GM19395 (cell line): ENCODE data around the gene ASCL2.

Source experiments
- ATAC-seq: cut with Tn5 transposase; IDR thresholded peaks from one replicate; pipeline ENCODE4 v1.9.1; 2021; ENCODE audit warnings: mild to moderate bottlenecking, moderate library complexity; ENCODE audit not compliant: unreplicated experiment

The ASCL2 gene

DNA sequence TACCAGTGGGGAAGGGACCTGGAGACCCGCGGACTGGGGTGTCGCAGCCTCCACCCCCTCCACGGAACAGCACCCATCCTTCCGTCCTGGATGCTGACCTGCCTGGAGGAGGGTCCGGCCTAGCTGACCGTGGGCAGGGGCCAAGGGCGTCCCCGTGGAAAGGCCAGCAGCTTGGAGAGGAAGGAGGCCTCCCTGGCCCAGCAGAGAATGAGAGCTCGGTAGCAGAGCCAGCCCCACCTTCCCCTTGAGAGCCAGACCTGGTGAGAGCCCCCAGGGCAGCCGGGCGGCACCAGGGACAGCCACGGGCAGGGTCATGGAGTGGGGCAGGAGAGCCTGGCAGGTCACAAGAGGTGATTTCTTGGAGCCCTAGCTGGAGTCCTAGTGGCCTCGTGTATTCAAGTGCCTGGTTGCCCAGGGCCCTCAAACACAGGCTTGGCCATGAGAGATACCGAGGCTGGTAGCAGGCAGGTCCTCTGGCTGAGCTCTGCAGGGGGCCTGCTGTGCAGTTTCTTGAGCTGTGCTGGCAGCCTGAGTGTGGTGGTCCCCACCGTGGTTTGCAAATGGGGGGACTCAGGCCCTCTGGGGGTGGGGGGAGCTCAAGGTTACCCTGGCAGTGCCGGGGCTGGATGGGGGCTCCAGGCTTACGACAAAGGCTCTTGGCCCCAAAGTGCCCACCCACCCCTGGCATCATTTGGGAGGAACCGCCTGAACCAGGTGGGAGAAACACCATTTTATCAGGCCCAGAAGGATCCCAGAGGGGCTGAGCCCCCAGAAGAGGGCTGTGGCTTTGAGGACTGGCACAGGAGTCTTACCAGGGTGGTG lies 39.1 kb upstream of the ASCL2 start:
- no peak for ATAC-seq

DNA sequence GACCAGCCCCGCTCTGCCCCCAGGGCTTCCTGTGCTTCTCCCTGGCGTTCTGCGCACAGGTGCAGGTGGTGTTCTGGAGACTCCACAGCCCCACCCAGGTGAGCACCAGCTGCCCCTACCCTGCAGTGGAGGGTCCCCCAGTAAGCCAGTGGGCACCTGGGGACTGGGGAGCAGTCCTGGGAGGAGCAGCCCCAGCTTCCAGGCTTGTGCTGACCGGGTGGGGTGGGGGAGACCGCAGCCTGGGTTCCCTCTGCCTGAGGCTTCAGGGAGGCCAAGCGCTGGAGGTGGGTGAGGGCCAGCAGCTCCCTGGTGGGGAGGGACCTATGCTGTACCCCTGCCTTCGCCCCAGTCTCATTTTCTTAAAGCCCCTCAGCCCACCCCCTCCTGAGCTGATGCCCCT lies 38.3 kb upstream of the ASCL2 start:
- ATAC-seq: no peak

DNA sequence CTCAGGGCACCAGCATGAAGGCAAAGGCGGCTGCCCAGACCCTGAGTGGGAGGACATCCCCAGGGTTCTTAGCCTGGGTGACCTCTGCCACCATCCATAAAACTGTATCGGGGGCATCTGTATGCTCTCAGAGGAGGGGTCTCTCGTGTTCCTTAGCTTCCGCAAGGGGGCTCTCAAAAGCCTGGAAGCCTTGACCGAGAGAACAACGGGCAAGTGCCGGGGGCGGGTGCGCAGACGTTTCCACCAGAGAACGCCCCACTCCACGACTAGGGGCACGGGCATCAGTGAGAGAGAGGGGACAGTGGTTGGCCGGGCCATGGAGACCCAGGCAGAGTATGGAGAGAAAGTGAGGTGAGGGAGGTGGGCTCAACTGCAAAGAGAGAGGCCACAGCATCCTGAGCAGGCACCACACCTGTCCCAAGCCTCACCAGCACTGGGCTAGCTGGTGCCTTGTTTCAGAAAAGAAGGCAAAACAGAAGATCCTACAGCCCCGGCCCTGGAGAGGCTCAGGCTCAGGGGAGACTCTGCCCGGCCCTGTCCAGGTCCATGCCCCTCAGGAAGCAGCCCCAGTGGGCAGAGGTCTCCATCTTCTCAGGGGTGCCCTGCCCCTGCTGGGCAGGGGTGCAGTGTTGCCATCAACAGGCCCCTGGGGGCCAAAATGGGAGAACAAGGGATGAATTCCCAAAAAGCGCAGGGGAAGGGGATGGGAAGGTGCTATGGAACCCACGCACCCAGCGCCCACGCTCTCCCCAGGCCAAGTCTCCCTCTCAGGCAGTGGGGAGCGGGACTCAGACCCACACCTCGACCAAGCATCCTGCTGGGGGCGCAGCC lies 37.3 kb upstream of the ASCL2 start:
- no peak for ATAC-seq

DNA sequence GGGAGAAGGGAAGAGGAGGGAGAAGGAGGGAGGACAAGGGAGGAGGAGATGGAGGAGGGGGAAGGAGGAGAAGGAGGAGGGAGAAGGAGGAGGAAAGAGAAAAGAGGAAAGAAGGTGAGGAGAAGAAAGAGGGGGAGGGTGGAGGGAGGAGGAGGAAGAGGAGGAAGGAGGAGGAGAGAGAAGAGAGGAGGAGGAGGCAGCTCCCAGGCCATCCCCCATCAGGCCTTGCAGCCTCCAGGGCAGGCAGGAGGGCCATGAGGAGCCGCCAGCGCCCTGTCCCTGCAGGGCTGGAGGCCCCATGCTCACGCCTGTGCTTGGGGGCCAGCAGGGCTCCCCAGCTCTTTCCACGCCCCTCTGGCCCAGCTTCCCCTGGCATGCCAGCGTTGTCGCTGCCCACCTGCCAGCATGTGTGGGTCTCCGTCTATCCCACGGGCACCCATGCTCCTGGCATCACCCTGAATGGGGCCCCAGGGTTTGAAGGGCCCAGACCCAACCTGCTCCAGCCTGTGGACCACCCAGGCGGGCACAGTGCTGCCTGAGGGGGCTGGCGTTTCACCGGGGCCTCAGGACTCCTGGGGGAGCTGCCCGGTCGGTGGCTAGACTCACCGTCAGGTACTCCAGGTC lies 36.6 kb upstream of the ASCL2 start:
- ATAC-seq: no peak

DNA sequence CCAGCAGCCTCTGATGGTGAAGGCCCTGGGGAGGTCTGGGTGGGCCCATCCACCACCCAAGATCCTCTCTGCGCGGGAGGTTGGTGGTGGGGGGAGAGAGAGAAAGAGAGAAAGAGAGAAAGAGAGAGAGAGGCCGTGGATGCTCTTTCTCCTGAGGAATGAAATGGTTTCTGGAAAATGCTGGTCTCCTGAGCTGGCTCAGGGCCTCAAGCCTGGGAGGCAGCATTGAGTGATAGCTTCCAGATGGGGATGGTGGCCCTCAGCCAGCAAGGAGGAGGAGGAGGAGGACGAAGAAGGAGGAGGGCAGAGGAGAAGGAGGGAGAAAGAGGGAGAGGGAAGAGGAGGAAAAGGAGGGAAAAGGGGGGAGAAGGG lies 36.0 kb upstream of the ASCL2 start:
- ATAC-seq: no peak

DNA sequence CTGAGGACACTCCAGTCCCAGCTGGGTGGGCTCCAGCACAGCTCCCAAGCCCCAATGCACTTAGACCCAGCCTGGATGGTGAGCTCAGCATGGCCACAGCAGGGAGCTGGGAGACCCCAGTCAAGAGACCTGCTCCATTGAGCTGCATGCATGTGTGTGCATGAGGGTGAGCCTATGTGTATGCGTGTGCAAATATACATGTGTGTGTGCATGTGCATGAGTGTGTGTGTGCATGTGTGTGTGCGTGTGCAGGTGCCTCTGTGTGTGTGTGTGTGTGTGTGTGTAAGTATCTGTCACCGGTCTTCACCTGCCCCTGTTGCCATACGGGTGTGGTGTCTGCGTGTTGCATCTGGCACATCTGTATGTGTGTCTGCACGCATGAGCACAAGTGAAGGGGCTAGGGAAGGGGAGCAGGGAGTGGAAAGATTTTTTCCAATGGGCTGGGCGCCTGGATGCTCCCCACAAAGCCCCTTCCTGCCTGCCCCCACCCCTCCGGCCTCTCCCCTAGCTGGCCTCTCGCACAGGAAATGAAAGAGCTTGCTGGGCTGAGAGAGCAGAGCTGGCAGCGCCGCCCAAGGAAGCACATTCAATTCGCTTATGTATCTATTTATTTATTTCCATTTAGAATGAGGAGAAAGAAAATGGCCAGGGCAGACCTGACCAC lies 35.5 kb upstream of the ASCL2 start:
- no peak for ATAC-seq

DNA sequence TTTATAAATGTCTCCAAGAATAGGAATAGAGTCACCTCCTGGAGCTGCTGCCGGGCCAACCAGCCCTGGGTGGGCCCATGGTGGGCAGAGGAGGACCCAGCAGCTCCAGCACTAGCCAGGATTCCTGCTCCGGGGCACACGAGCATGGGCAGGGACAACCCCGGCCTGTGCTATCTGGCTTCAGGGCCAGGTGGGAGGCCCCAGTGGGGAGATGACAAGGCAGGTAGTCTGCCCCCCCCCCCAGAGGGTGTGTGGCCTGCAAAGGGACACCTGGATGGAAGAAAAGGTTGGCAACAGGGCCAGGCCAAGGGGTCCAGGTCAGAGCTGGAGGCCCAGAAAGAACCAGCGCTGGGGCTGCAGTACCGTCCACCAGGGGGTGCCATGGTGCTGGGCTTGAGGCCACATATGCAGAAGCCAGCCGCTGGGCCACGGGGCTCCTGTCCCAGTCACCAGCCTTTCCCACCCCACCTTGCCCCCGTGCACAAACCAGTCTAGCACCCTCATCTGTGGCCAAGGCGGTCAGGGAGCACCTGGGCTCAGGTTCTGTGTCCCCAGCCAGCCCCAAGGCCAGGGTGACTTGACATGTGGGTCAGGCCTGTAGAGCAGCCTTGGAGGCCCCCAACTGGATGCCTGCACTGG lies 34.9 kb upstream of the ASCL2 start:
- no peak for ATAC-seq

DNA sequence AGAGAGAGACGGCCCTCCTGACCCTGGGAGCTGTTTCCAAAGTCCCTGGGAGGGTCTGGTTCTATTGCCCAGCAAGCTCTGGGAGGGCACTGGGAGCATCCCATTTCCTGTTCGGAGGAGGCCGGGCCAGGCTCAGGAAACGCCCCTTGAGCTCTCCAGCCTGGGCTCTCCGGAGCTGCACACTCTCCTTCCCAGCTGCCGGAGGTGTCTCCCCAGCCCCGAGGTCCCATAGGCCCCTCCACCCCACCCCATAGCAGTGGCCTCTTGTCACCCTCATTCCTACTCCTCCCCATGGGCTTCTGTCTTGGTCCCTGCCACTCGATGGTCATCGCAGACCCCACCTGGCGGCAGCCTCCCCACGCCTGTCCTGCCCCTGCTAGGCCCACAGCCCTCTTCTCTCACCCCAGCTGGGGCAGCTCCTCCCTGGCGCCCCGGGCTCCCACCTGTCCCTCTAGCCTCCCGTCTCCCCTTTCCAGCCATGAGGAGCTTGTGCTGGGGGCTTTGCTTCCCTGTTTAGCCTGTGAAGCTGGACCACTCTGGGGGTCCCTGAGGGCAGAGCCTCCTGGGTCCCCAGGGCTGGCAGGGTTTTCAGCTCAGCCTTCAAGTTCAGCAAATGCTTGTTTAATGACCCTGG lies 34.2 kb upstream of the ASCL2 start:
- ATAC-seq: no peak

DNA sequence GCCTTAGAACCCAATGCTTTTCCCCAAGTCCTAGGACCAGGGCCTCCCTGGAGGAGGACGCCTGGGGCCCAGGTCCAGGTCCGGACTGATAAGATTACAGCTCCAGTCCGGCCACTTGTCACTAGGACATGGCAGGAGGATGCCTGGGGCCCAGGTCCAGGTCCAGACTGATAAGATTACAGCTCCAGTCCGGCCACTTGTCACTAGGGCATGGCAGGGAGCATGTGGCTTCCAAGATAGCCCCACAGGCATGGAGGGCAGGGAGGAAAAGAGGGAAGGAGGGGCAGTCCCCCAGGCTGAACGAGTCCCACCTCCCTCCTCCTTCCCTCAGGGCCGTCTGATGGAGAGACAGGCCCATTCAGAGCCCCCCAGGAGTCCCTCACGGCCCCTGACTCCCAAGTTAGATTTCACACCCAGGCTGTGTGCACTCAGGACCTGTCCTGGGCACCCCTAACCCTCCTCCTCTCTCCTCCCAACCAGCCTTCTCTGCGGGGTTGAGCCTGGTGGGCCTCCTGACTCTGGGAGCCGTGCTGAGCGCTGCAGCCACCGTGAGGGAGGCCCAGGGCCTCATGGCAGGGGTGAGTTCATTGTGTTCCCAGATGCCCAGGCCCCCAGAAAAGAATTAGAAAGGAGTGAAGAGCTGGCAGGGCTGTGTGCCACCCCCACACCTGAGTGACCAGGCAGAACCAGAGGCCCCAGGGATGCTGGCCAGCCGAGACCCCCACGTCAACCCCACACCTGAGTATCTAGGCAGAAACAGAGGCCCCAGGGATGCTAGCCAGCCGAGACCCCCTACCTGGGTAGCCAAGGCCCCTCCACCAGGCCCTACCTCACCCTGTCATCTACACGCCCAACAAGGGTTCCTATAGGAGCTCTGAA lies 33.5 kb upstream of the ASCL2 start:
- no peak for ATAC-seq

DNA sequence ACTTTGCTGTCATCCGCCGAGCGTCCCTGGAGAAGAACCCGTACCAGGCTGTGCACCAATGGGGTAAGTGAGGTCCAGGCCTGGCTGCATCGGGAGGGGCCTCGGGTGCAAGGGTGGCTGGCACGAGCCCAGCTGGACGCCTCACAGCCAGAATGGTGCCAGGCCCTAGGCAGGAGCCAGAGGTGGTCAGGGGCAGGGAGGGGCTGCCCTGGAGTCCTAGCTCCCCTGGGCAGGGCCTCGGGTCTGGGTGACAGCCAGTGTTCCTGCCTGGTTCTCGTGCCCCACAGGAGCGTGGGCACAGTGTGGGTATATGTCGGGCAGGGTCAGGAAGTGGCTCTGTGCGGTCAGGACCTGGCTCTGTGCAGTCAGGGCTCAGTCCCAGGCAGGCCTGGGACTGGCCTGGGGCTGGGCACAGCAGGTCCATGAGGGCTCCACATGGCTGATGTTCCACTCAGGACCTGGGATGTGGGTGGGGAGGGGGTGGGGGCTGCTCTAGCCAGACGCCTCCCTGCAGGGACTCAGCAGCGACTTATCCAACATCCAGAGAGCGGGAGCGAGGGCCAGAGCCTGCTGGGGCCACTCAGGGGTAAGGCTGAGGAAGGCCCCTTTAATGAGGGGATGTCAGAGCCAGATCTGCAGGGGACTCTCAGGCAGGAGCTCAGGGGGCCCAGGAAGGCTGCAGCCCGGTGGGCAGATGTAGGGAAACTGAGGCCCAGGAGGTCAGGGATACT lies 32.7 kb upstream of the ASCL2 start:
- no peak for ATAC-seq

DNA sequence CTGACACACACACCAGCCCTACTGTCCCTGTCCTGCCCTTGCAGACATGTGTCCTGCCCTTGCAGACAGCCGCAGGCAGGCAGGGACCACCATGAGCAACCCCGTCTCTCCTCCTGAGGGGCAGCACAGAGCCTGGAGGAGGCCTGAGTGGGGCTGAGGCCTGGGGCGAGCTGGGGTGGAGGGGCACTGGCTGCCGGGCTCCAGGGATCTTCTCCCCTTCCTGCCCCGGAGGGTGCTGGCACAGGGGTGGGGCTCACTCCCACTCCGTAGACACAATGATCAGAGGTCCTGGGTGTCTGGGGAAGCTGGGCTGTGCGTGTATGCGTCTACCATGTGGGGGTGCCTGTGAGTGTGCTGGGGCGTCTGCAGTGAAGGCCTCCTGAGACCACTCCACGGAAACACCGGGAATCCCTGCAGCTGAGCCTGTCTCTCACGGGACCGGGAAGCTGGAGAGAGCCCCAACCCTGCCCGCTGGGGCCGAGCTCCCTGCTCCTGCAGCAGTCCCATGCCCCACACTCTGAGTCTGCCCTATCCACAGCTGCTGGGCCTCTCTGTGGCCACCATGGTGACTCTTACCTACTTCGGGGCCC lies 32.0 kb upstream of the ASCL2 start:
- ATAC-seq: no peak

DNA sequence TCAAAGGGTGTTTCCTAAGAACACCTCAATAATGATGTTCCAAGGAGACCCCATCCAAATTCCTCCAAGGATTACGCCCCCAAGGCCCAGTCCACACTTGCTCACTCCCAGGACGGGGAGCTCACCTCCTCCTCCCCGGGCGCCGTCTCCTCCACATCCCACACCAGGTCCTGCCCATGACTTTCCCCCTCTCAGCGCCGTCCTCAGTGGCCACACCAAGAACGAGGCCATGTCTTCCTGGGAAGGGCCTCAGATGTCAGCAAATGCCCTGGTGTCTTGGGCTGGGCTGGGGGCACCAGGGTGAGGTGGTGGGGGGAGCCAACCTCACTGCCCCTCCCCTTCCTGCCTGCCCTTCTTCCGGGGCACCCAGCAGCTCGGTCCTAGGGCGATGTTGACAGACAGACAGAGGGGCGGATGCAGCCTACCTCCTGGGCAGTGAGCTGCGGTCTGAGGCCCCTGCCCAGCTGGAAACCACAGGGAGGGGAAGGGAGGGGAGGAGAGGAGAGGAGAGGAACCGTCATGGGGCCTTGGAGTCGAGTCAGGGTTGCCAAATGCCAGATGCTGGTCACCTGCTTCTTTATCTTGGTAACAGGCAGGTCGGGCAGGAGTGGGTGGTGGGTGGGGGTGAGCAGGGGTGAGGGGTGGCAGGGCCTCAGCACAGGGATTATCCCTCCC lies 31.4 kb upstream of the ASCL2 start, which contains the start of the genes C11orf21 and TSPAN32:
Gene C11orf21 (minus strand): TSS at position 288 of the 675 bp plus-strand sequence. CDS start 110 bp downstream, at position 178.
Gene TSPAN32 (plus strand): TSS at position 383 of the 675 bp plus-strand sequence. CDS start 137 bp downstream, at position 520.
- ATAC-seq: no peak

DNA sequence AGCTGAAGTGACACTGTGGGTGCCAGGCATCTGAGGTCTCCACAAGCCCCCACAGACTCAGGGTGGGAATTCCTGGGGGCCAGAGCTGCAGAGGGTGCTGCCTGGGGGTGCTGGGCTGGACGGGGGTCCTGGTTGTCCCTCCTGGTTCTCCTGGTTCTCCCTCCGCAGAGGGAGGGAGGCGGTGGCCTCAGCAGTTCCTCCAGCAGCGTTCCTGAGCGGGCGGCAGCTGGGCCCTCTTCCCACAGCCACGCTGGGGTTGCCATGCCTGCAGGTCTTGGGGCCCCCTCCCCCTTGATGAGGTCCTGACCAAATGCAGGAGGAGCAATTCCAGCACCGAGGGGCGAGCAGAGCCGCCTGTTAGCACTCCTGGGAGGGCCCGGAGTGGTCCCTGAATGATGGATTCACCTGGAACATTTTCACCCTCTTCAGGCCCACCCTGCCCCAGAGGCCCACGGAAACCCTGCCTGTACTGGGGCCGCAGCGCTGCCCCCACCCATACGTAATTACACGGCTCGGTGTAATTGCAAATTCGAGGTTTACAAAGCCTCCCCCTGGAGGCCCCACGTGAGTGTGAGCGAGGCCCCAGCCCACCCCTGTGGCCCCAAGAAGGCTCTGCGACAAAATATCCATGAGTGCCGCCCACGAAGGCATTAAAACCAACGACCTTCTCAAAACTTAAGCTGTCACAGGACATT lies 30.7 kb upstream of the ASCL2 start:
- no peak for ATAC-seq

DNA sequence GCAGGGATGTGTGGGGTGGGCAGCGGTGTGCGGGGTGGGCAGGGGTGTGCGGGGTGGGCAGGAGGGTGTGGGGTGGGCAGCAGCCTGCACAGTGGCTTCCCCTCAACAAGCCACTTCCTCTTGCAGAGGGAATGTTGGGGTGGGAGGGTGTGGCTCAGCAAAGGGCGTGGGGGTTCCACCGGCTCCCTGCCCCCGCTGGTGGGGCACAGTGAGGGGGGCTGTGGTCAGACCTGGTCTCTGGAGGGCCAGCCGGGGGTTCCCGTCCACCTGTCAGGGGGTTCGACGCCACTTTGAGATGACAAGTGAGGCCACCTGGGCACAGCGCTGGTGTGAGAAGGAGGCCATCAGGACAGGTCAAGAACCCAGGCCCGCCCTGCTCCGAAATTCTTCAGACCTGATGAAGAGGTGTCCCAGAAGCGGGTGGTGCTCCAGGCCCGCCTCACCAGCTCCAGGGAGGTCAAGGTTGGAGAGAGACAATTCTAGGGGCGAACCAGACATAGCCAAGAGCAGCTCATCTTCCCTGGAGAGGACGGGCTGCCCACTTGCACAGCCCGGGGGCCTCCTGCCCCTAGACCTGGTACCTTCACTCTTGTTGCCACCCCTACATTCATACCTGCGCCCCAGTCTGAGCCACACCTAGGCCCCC lies 30.0 kb upstream of the ASCL2 start:
- ATAC-seq: no peak

DNA sequence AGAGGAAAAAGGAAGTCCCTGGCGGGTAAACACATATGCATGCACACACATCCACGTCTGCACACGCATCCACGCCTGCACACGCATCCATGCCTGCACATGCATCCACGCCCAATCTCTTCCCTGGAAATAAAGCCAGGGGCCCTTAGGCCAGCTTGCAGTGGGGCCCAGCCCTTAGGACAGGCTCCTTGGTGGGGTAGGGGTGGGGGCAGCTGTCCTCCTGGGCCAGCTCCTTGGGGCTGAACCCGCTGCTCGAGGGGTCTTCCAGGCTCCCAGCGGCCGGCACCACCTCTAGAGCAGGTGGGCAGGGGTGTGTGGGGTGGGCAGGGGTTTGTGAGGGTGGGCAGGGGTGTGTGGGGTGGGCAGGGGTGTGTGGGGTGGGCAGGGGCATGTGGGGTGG lies 29.4 kb upstream of the ASCL2 start:
- ATAC-seq: no peak
